IMR-90 (cell line): Measurements from ENCODE around the gene ZNF609. TPM values are rescaled to one million over a fixed set of nuclear protein-coding genes. Genes with fewer than 3 reads are reported as not detected.

Source experiments
- ATAC-seq: fragments of 200-7000 bp; cut with Tn5 transposase; 2 replicates; pipeline ENCODE4 v1.9.1; 2020; ENCODE audit warnings: low read depth, mild to moderate bottlenecking, moderate library complexity
- BruUV-seq: library from RNA; stranded (reverse); fragments of 400-500 nt; replicated peaks from 2 replicates; lab custom pipeline; 2021; lab: Mats Ljungman, UMichigan
- CTCF ChIA-PET: fragments of 300-600 bp; formaldehyde crosslinking; extraction: SDS; loops from one replicate; lab custom pipeline; 2021; ENCODE audit warnings: antibody characterized with exemption; lab: Yijun Ruan, JAX
- POLR2A ChIA-PET: fragments of 300-600 bp; sonication (Branson Sonifier 250); formaldehyde crosslinking; loops from one replicate; lab custom pipeline; 2022; ENCODE audit warnings: antibody characterized with exemption; ENCODE audit not compliant: unreplicated experiment; lab: Charles Lee
- DNase-seq: peaks from one replicate; pipeline ENCODE4 v3.0.0; 2013
- H2AFZ ChIP-seq: replicated peaks from 2 replicates; pipeline ENCODE3; 2013; ENCODE audit warnings: low read length, mild to moderate bottlenecking; ENCODE audit not compliant: poor library complexity
- H2AK5ac ChIP-seq: 2 replicates; pipeline ENCODE4 v1.6.1; 2013; ENCODE audit warnings: low read depth, low read length, inconsistent platforms
- H2AK9ac ChIP-seq: replicated peaks from 2 replicates; pipeline ENCODE3; 2013; ENCODE audit warnings: mild to moderate bottlenecking, low read depth, low read length, moderate library complexity; ENCODE audit not compliant: poor library complexity
- H2BK120ac ChIP-seq: 2 replicates; pipeline ENCODE4 v1.6.1; 2013; ENCODE audit warnings: low read depth, low read length, inconsistent platforms
- H2BK15ac ChIP-seq: 3 replicates; pipeline ENCODE4 v1.6.1; 2013; ENCODE audit warnings: low read depth, low read length, inconsistent platforms
- H2BK20ac ChIP-seq: 2 replicates; pipeline ENCODE4 v1.6.1; 2013; ENCODE audit warnings: low read depth, mild to moderate bottlenecking, inconsistent platforms, low read length, moderate library complexity
- H2BK5ac ChIP-seq: 2 replicates; pipeline ENCODE4 v1.6.1; 2013; ENCODE audit warnings: mild to moderate bottlenecking, low read depth, low read length, inconsistent platforms; ENCODE audit not compliant: poor library complexity, severe bottlenecking
- H3K14ac ChIP-seq: replicated peaks from 2 replicates; pipeline ENCODE4 v1.6.1; 2013; ENCODE audit warnings: low read depth, low read length, inconsistent platforms
- H3K18ac ChIP-seq: 2 replicates; pipeline ENCODE4 v1.6.1; 2013; ENCODE audit warnings: low read depth, low read length, control low read depth
- H3K23ac ChIP-seq: 2 replicates; pipeline ENCODE4 v1.6.1; 2013; ENCODE audit warnings: low read depth, low read length, inconsistent platforms
- H3K27ac ChIP-seq: 2 replicates; pipeline ENCODE4 v1.5.1; 2013; ENCODE audit warnings: mild to moderate bottlenecking, control low read depth, low read length; ENCODE audit not compliant: insufficient read depth
- H3K27me3 ChIP-seq: 2 replicates; pipeline ENCODE4 v1.6.1; 2013; ENCODE audit warnings: low read length; ENCODE audit not compliant: control insufficient read depth, insufficient read depth
- H3K36me3 ChIP-seq: 2 replicates; pipeline ENCODE4 v1.6.1; 2013; ENCODE audit warnings: low read length, mixed read lengths; ENCODE audit not compliant: control insufficient read depth, insufficient read depth
- H3K4ac ChIP-seq: 2 replicates; pipeline ENCODE4 v1.6.1; 2013; ENCODE audit warnings: low read depth, low read length, inconsistent platforms
- H3K4me1 ChIP-seq: 2 replicates; pipeline ENCODE4 v1.6.1; 2013; ENCODE audit warnings: low read length, mixed read lengths; ENCODE audit not compliant: control insufficient read depth, insufficient read depth
- H3K4me2 ChIP-seq: 2 replicates; pipeline ENCODE4 v1.6.1; 2013; ENCODE audit warnings: low read depth, mild to moderate bottlenecking, control low read depth, low read length, moderate library complexity
- H3K4me3 ChIP-seq: 2 replicates; pipeline ENCODE4 v1.5.1; 2013; ENCODE audit warnings: low read depth, mild to moderate bottlenecking, control low read depth, low read length, moderate library complexity; ENCODE audit not compliant: insufficient read depth
- H3K56ac ChIP-seq: 2 replicates; pipeline ENCODE4 v1.6.1; 2013; ENCODE audit warnings: low read length, inconsistent platforms; ENCODE audit not compliant: insufficient read depth; ENCODE audit errors: extremely low read depth
- H3K79me1 ChIP-seq, 2 experiments: 2 replicates each; pipeline ENCODE4 v1.6.1; 2013; ENCODE audit warnings: low read length in 2 of 2, inconsistent platforms in 1 of 2, low read depth in 1 of 2
- H3K9ac ChIP-seq: 2 replicates; pipeline ENCODE4 v1.6.1; 2013; ENCODE audit warnings: low read depth, low read length, control low read depth
- H3K9me1 ChIP-seq: 2 replicates; pipeline ENCODE4 v1.6.1; 2013; ENCODE audit warnings: low read length, inconsistent platforms; ENCODE audit not compliant: insufficient read depth
- H3K9me3 ChIP-seq: 2 replicates; pipeline ENCODE4 v1.6.1; 2013; ENCODE audit warnings: low read length; ENCODE audit not compliant: control insufficient read depth, insufficient read depth
- H4K20me1 ChIP-seq: 2 replicates; pipeline ENCODE4 v1.6.1; 2013; ENCODE audit warnings: low read length, inconsistent platforms; ENCODE audit not compliant: insufficient read depth
- H4K5ac ChIP-seq: 2 replicates; pipeline ENCODE4 v1.6.1; 2013; ENCODE audit warnings: mild to moderate bottlenecking, low read depth, low read length, control low read depth
- H4K8ac ChIP-seq, 2 experiments: 2 replicates each; pipeline ENCODE4 v1.6.1; 2013; ENCODE audit warnings: low read depth in 2 of 2, low read length in 2 of 2, control low read depth in 1 of 2, inconsistent platforms in 1 of 2
- H4K91ac ChIP-seq: 2 replicates; pipeline ENCODE4 v1.6.1; 2013; ENCODE audit warnings: low read depth, low read length, inconsistent platforms; ENCODE audit not compliant: insufficient read depth
- BHLHE40 ChIP-seq: fragments of 150-350 bp; IDR thresholded peaks from 2 replicates; pipeline ENCODE4 v1.6.1; 2016; ENCODE audit warnings: mild to moderate bottlenecking, low read depth, low read length
- CEBPB ChIP-seq: IDR thresholded peaks from 2 replicates; pipeline ENCODE4 v1.6.1; 2012; ENCODE audit warnings: low read depth, low read length, improper control_type of control experiment
- CHD1 ChIP-seq: IDR thresholded peaks from 2 replicates; pipeline ENCODE4 v1.6.1; 2012; ENCODE audit warnings: low read depth, low read length, improper control_type of control experiment
- CTCF ChIP-seq: conservative IDR thresholded peaks from 2 replicates; pipeline ENCODE4 v1.5.1; 2012; ENCODE audit warnings: mild to moderate bottlenecking, low read depth, low read length, improper control_type of control experiment
- ELK1 ChIP-seq: fragments of 150-350 bp; IDR thresholded peaks from 2 replicates; pipeline ENCODE4 v1.6.1; 2016; ENCODE audit warnings: low read depth, mild to moderate bottlenecking, low read length, moderate library complexity, borderline replicate concordance
- FOS ChIP-seq: fragments of 150-350 bp; IDR thresholded peaks from 2 replicates; pipeline ENCODE4 v1.6.1; 2016; ENCODE audit warnings: low read depth, low read length
- MAZ ChIP-seq: IDR thresholded peaks from 2 replicates; pipeline ENCODE4 v1.6.1; 2012; ENCODE audit warnings: low read depth, mild to moderate bottlenecking, low read length, improper control_type of control experiment, moderate library complexity, borderline replicate concordance
- MXI1 ChIP-seq: IDR thresholded peaks from 2 replicates; pipeline ENCODE4 v1.6.1; 2012; ENCODE audit warnings: low read depth, mild to moderate bottlenecking, low read length, moderate library complexity, borderline replicate concordance
- POLR2A ChIP-seq: IDR thresholded peaks from 2 replicates; pipeline ENCODE4 v1.6.1; 2012; ENCODE audit warnings: mild to moderate bottlenecking, low read depth, low read length
- RAD21 ChIP-seq: IDR thresholded peaks from 2 replicates; pipeline ENCODE4 v1.6.1; 2012; ENCODE audit warnings: low read length, improper control_type of control experiment
- RCOR1 ChIP-seq: IDR thresholded peaks from 2 replicates; pipeline ENCODE4 v1.6.1; 2012; ENCODE audit warnings: mild to moderate bottlenecking, low read length, improper control_type of control experiment; ENCODE audit not compliant: insufficient replicate concordance
- RFX5 ChIP-seq: IDR thresholded peaks from 2 replicates; pipeline ENCODE4 v1.8.0; 2012; ENCODE audit warnings: low read depth, mild to moderate bottlenecking, low read length, moderate library complexity
- SMC3 ChIP-seq: fragments of 150-350 bp; IDR thresholded peaks from 2 replicates; pipeline ENCODE4 v1.6.1; 2016; ENCODE audit warnings: low read depth, mild to moderate bottlenecking, antibody characterized with exemption, low read length, moderate library complexity
- USF2 ChIP-seq: fragments of 150-350 bp; IDR thresholded peaks from 2 replicates; pipeline ENCODE4 v1.6.1; 2017; ENCODE audit warnings: mild to moderate bottlenecking, antibody characterized with exemption, low read length, low read depth
- WGBS, 2 experiments: methylation state at CpG; one replicate each; pipeline versions ENCODE4 v1.1.5 to v1.1.7; 2013; ENCODE audit warnings: missing lambda C conversion rate in 2 of 2; ENCODE audit not compliant: insufficient read length in 1 of 2; ENCODE audit errors: extremely low coverage in 2 of 2; 5-methylcytosine and 5-hydroxymethylcytosine counted together
- dilution Hi-C: fragments of 300-500 bp; cut with HindIII; formaldehyde crosslinking; loops from one replicate; pipeline ENCODE4 v1.14.3; 2018; ENCODE audit warnings: low sequenced_read_pairs; ENCODE audit not compliant: unreplicated experiment
- in situ Hi-C: fragments of 300-500 bp; cut with MboI; formaldehyde crosslinking; loops from 3 replicates; pipeline ENCODE4 v1.14.3; 2019; ENCODE audit warnings: low sequenced_read_pairs, inconsistent platforms, mixed read lengths
- intact Hi-C: fragments of 100-400 bp; cut with micrococcal nuclease; formaldehyde crosslinking; loops from 2 replicates; pipeline ENCODE4 v1.10.0; 2022
- polyA plus RNA-seq, 3 experiments: library from polyadenylated mRNA; depleted of rRNA; stranded (reverse); fragments of >200 nt; gene quantifications; 2 replicates each; pipeline ENCODE4 v1.2.3, GENCODE V29; 2012; ENCODE audit warnings: low replicate concordance in 1 of 3
- total RNA-seq: library from RNA; depleted of rRNA; stranded (reverse); fragments of >200 nt; gene quantifications from 2 replicates; pipeline ENCODE4 v1.2.3, GENCODE V29; 2012

ZNF609 gene
- total and polyA plus RNA-seq, 2 of the 4 experiments (the other 2 are of a cell fraction): 10.4 to 12.5 TPM

DNA sequence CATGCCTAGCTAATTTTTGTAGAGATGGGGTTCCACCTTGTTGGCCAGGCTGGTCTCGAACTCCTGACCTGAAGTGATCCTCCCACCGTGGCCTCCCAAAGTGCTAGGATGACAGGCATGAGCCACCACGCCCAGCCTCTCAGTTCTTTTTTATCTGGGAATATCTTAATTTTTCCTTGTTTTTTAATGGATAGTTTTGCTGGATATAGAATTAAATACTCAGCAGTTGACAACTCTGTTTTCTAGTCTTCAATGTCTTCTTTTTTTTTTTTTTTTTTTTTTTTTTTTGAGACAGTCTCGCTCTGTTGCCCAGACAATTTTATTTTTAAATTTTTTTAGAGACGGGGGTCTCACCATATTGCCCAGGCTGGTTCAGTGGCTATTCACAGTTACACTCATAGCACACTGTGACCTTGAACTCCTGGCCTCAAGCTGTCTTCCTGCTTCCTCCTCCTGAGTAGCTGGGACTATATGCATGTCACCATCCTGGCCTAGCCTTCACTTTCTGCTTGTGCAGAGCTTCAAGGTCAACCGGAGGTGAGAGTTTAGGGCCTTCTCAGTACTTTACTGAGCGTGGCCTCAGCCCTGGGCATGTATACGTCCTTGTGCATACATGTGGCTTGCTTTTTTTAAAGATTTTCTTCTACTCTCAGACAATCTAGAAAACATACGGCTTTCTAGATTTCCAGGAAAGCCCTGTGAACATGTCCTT lies 120.5 kb downstream of the ZNF609 start:
- in situ Hi-C loops: no loop called here
- no peak overlapping the region for H3K4me3 ChIP-seq
- no peak overlapping the region for H3K9ac ChIP-seq
- DNase-seq: no peak
- no peak for ATAC-seq
- no TSS peak for BruUV-seq
- H3K56ac ChIP-seq: no peak overlapping the region
- H4K5ac ChIP-seq: no peak overlapping the region
- no peak overlapping the region for H2BK120ac ChIP-seq
- peaks cover 3% of the 10 kb centered on the region; the same call in 1 of the 2 replicates for H3K4me1 ChIP-seq
- no peak overlapping the region for H3K4ac ChIP-seq
- no peak overlapping the region for H4K8ac ChIP-seq
- WGBS, 2 experiments: 100% methylated on average over 1 of the region's 9 CpGs; no CpG with 5 or more reads in 1 of the 2 experiments
- no peaks in the 10 kb centered on the region for H3K27me3 ChIP-seq
- no peak overlapping the region for H3K27ac ChIP-seq
- no peak overlapping the region for H2BK5ac ChIP-seq
- no peak overlapping the region for H3K14ac ChIP-seq
- no peak overlapping the region for H2BK15ac ChIP-seq
- dilution Hi-C loops: no loop called here
- H3K36me3 ChIP-seq: peaks cover 6% of the 10 kb centered on the region
- H3K4me2 ChIP-seq: no peak overlapping the region
- CTCF ChIA-PET: no interaction called here
- no peak for TF ChIP-seq MAZ
- no peak for TF ChIP-seq BHLHE40
- no peak for TF ChIP-seq CEBPB
- no peak for TF ChIP-seq SMC3
- no peak for TF ChIP-seq MXI1
- no peak for TF ChIP-seq CTCF
- no peak for TF ChIP-seq CHD1
- TF ChIP-seq USF2: no peak
- TF ChIP-seq RAD21: no peak
- TF ChIP-seq RCOR1: no peak
- TF ChIP-seq POLR2A: no peak
- no peak for TF ChIP-seq ELK1
- TF ChIP-seq RFX5: no peak
- no peak for TF ChIP-seq FOS
- intact Hi-C loops: no loop called here
- H3K9me3 ChIP-seq: peaks cover 13% of the 10 kb centered on the region
- H4K20me1 ChIP-seq: peaks cover 25% of the 10 kb centered on the region
- no peak overlapping the region for H2AK9ac ChIP-seq
- no peaks in the 10 kb centered on the region for H3K9me1 ChIP-seq
- no peak overlapping the region for H4K91ac ChIP-seq
- no peak overlapping the region for H3K18ac ChIP-seq
- H2AK5ac ChIP-seq: no peak overlapping the region
- no peak overlapping the region for H3K23ac ChIP-seq
- no peak overlapping the region for H2BK20ac ChIP-seq
- no peak overlapping the region for H2AFZ ChIP-seq
- POLR2A ChIA-PET: no interaction called here
- H3K79me1 ChIP-seq: peaks cover 29 to 61% of the 10 kb centered on the region in 2 experiments
